ENCODE data around the gene ZNF337.
A peak's percentile ranks its signal among the peaks of the same experiment; 100 is the strongest.

The ZNF337 gene

DNA sequence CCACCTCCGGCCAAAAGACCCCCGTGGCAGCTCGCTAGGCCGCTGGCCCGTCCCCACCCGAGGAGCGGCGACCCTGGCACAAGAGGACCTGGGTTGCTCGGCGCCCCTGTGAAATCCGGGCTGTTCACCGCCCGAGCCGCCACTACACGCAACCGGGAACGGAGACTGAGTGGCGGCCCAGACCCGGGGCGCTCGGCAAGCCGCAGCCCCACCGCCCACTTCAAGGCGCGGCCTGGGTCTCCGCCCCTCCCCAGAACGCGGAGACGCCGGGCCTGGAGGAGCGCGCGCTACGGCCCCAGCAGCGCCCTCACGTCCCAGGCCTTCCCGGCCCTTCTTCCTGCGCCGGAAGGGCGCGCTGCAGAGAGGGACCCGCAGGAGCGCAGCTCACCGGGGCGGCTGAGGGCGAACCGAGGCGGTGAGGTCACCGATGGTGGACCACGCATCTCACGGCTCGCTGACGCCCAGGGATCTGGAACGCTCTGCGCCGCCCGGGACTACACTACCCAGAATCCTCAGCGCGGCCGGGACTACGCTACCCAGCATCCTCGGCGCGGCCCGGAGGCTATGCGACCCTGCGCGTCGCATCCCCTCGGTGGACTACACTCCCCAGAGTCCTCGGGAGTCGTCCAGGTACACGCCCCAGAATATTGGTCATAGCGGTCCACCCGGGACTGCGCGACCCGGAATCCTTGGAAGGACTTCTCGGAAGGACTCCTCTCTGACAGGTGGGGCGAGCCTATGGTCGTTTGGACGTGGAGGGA, at the start of gene ZNF337:
TSS of gene ZNF337 (minus strand) at position 483 of the 761 bp plus-strand sequence. CDS start 10,436 bp downstream, outside the sequence.
- TF ChIP-seq YY1 (IDR thresholded peaks at IDR 0.05; ENCODE audit: low read depth) (peak; percentile 15; the same call in 1 of the 2 replicates), RAD21 (IDR thresholded peaks at IDR 0.05; ENCODE audit: low read depth) (peak; percentile 24), CREB1 (IDR thresholded peaks at IDR 0.05; ENCODE audit: low read depth) (peak; percentile 68), TEAD4 (IDR thresholded peaks at IDR 0.05) (0 out of 2 replicates have a peak, but pooled peaks have one; percentile 15), CEBPB (IDR thresholded peaks at IDR 0.05) (no peak), NFIC (IDR thresholded peaks at IDR 0.05) (no peak), TAF1 (IDR thresholded peaks at IDR 0.05; ENCODE audit: low read depth) (peak; percentile 78), ZBTB7A (IDR thresholded peaks at IDR 0.05; ENCODE audit: low read depth) (peak; percentile 82), FOXM1 (IDR thresholded peaks at IDR 0.05; ENCODE audit: borderline replicate concordance, low read depth) (no peak), REST (IDR thresholded peaks at IDR 0.05; ENCODE audit: low read depth) (no peak), EGR1 (IDR thresholded peaks at IDR 0.05) (no peak), EP300 (IDR thresholded peaks at IDR 0.05; ENCODE audit: borderline replicate concordance) (no peak), TCF12 (IDR thresholded peaks at IDR 0.05; ENCODE audit: low read depth) (peak; percentile 72)
- TF ChIP-seq, protein P1, sequence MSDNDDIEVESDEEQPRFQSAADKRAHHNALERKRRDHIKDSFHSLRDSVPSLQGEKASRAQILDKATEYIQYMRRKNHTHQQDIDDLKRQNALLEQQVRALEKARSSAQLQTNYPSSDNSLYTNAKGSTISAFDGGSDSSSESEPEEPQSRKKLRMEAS (IDR thresholded peaks at IDR 0.05): peak; percentile 58; the same call in 1 of the 2 replicates
- TF ChIP-seq, protein P2, sequence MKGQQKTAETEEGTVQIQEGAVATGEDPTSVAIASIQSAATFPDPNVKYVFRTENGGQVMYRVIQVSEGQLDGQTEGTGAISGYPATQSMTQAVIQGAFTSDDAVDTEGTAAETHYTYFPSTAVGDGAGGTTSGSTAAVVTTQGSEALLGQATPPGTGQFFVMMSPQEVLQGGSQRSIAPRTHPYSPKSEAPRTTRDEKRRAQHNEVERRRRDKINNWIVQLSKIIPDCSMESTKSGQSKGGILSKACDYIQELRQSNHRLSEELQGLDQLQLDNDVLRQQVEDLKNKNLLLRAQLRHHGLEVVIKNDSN (IDR thresholded peaks at IDR 0.05): no peak

- TF ChIP-seq ZBTB7A (IDR thresholded peaks at IDR 0.05; ENCODE audit: low read depth): no peak
- TF ChIP-seq TCF12 (IDR thresholded peaks at IDR 0.05; ENCODE audit: low read depth): no peak
- TF ChIP-seq, protein P2 (IDR thresholded peaks at IDR 0.05): no peak
- TF ChIP-seq EP300 (IDR thresholded peaks at IDR 0.05; ENCODE audit: borderline replicate concordance): no peak
- TF ChIP-seq YY1 (IDR thresholded peaks at IDR 0.05; ENCODE audit: low read depth): no peak
- TF ChIP-seq REST (IDR thresholded peaks at IDR 0.05; ENCODE audit: low read depth): no peak
- no peak for TF ChIP-seq TEAD4 (IDR thresholded peaks at IDR 0.05)
- TF ChIP-seq, protein P1 (IDR thresholded peaks at IDR 0.05): no peak
- no peak for TF ChIP-seq EGR1 (IDR thresholded peaks at IDR 0.05)
- no peak for TF ChIP-seq RAD21 (IDR thresholded peaks at IDR 0.05; ENCODE audit: low read depth)
- TF ChIP-seq CEBPB (IDR thresholded peaks at IDR 0.05): no peak
- TF ChIP-seq CREB1 (IDR thresholded peaks at IDR 0.05; ENCODE audit: low read depth): no peak
- TF ChIP-seq TAF1 (IDR thresholded peaks at IDR 0.05; ENCODE audit: low read depth): no peak
- no peak for TF ChIP-seq NFIC (IDR thresholded peaks at IDR 0.05)
- TF ChIP-seq FOXM1 (IDR thresholded peaks at IDR 0.05; ENCODE audit: borderline replicate concordance, low read depth): no peak
Measured at GRCh38 chr20:25745738-25746137, 49.1 kb upstream of the ZNF337 start.

DNA sequence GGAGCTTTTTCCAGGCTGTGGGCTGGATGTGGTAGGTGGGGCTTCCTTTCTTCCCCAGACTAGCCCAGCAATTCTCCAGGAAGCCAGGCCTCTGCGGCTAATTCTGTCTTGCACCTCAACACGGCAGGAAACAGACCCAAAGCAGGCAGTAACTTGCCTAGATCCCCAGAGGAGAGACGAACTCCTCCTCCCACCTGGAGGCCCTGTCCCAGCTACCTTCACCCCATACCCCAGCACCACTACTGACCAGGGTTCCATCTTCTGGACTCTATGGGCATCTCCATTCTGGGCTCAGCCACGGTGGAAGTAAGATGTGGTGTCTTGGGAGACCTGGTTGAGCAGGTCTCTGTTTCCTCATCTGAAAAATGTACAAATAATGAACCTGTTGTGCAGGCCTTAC, 48.4 kb upstream of the ZNF337 start:
- TF ChIP-seq, protein P2 (IDR thresholded peaks at IDR 0.05): no peak
- TF ChIP-seq ZBTB7A (IDR thresholded peaks at IDR 0.05; ENCODE audit: low read depth) (no peak), RAD21 (IDR thresholded peaks at IDR 0.05; ENCODE audit: low read depth) (no peak), TCF12 (IDR thresholded peaks at IDR 0.05; ENCODE audit: low read depth) (no peak), NFIC (IDR thresholded peaks at IDR 0.05) (no peak), YY1 (IDR thresholded peaks at IDR 0.05; ENCODE audit: low read depth) (no peak), CEBPB (IDR thresholded peaks at IDR 0.05) (no peak), REST (IDR thresholded peaks at IDR 0.05; ENCODE audit: low read depth) (no peak), FOXM1 (IDR thresholded peaks at IDR 0.05; ENCODE audit: borderline replicate concordance, low read depth) (no peak), CREB1 (IDR thresholded peaks at IDR 0.05; ENCODE audit: low read depth) (no peak), EP300 (IDR thresholded peaks at IDR 0.05; ENCODE audit: borderline replicate concordance) (no peak), TAF1 (IDR thresholded peaks at IDR 0.05; ENCODE audit: low read depth) (no peak), EGR1 (IDR thresholded peaks at IDR 0.05) (no peak), TEAD4 (IDR thresholded peaks at IDR 0.05) (no peak)
- TF ChIP-seq, protein P1 (IDR thresholded peaks at IDR 0.05): no peak
